ENCODE measurements around the gene NR3C2. TPM values are rescaled to one million over a fixed set of nuclear protein-coding genes. Genes with fewer than 3 reads are reported as not detected.

The NR3C2 gene
- total RNA-seq, 1 experiment from 2014 or later = 0.16 TPM

DNA sequence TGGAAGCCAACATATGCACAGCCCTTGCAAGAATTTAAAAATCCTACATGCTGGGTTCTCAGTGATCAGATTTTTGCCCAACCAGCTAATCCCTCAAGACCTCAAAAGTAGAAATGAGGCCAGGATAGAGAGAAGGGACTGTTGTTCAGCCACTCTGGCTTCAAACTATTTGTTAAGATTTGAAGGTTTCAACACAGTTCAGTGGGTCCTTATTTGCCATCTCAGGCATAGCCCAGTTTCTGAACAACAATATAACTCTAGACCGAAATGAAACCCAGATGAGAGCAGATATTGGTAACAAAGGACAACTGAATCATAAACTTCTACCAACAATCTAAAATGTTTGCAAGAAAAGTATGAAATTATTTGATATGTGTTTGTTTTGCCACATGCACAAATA lies 237.3 kb downstream of the NR3C2 start:
- Histone ChIP-seq H3K27me3 (replicated peaks; ENCODE audit: control insufficient read depth, insufficient read depth, low read length) (no peaks in the 10 kb centered on the region), H3K9me3 (no peaks in the 10 kb centered on the region), H3K4me1 (no peaks in the 10 kb centered on the region), H3K4me3 (ENCODE audit: low read depth, low read length) (no peak overlapping the region), H3K36me3 (ENCODE audit: control insufficient read depth, insufficient read depth, low read length) (no peaks in the 10 kb centered on the region)
- DNase-seq = no peak
- no peaks in the 10 kb centered on the region for H3K36me3 Mint-ChIP-seq (ENCODE audit: insufficient read depth, unreplicated experiment)
- TF ChIP-seq, protein P1, sequence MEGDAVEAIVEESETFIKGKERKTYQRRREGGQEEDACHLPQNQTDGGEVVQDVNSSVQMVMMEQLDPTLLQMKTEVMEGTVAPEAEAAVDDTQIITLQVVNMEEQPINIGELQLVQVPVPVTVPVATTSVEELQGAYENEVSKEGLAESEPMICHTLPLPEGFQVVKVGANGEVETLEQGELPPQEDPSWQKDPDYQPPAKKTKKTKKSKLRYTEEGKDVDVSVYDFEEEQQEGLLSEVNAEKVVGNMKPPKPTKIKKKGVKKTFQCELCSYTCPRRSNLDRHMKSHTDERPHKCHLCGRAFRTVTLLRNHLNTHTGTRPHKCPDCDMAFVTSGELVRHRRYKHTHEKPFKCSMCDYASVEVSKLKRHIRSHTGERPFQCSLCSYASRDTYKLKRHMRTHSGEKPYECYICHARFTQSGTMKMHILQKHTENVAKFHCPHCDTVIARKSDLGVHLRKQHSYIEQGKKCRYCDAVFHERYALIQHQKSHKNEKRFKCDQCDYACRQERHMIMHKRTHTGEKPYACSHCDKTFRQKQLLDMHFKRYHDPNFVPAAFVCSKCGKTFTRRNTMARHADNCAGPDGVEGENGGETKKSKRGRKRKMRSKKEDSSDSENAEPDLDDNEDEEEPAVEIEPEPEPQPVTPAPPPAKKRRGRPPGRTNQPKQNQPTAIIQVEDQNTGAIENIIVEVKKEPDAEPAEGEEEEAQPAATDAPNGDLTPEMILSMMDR (IDR thresholded peaks at IDR 0.05; ENCODE audit: insufficient read depth in 1 of 2, low read depth in 1 of 2, low read length in 1 of 2, severe bottlenecking in 1 of 2, unreplicated experiment in 1 of 2) = no peak
- BruUV-seq (replicated peaks) = no TSS peak
- ChIA-PET POLR2A (no interaction called here), CTCF (no interaction called here)
- intact Hi-C loops (cut with micrococcal nuclease; ENCODE audit: unreplicated experiment) = no loop called here
- no peak overlapping the region for H3K4me3 Mint-ChIP-seq (ENCODE audit: unreplicated experiment)
- H3K4me1 Mint-ChIP-seq (ENCODE audit: low read depth, unreplicated experiment) = no peaks in the 10 kb centered on the region
- H3K9me3 Mint-ChIP-seq (ENCODE audit: unreplicated experiment) = no peaks in the 10 kb centered on the region
- no peak overlapping the region for H3K27ac Mint-ChIP-seq (ENCODE audit: unreplicated experiment)
- H3K27me3 Mint-ChIP-seq (ENCODE audit: insufficient read depth, unreplicated experiment) = peaks cover 6% of the 10 kb centered on the region

DNA sequence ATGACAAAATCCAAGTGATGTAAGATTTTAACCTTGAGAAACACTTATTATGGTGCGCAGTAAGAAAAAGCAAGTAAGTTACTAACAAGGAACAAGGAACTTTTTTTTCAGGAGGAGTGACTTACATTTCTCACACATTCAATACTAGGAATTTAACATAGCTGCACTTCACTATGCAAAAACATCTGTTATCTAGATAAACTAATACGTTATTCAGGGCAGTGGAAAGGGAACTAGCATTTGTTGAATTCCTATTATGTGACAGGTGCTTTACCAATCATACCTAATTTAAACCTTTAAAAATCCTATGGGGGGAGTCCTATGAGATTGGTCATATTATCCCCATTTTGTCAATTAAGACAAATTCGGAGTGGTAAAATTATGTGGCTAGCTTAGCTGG lies 238.0 kb downstream of the NR3C2 start:
- ChIA-PET POLR2A (no interaction called here), CTCF (no interaction called here)
- DNase-seq = no peak
- Mint-ChIP-seq H3K4me3 (ENCODE audit: unreplicated experiment) (no peak overlapping the region), H3K9me3 (ENCODE audit: unreplicated experiment) (no peaks in the 10 kb centered on the region), H3K27ac (ENCODE audit: unreplicated experiment) (no peak overlapping the region), H3K4me1 (ENCODE audit: low read depth, unreplicated experiment) (no peaks in the 10 kb centered on the region), H3K36me3 (ENCODE audit: insufficient read depth, unreplicated experiment) (no peaks in the 10 kb centered on the region), H3K27me3 (ENCODE audit: insufficient read depth, unreplicated experiment) (peaks cover 6% of the 10 kb centered on the region)
- H3K36me3 ChIP-seq (ENCODE audit: control insufficient read depth, insufficient read depth, low read length) = no peaks in the 10 kb centered on the region
- H3K9me3 ChIP-seq = no peaks in the 10 kb centered on the region
- H3K4me3 ChIP-seq (ENCODE audit: low read depth, low read length) = no peak overlapping the region
- no TSS peak for BruUV-seq (replicated peaks)
- H3K4me1 ChIP-seq = no peaks in the 10 kb centered on the region
- TF ChIP-seq, protein P1 (IDR thresholded peaks at IDR 0.05; ENCODE audit: insufficient read depth in 1 of 2, low read depth in 1 of 2, low read length in 1 of 2, severe bottlenecking in 1 of 2, unreplicated experiment in 1 of 2) = no peak
- intact Hi-C loops (cut with micrococcal nuclease; ENCODE audit: unreplicated experiment) = no loop called here
- H3K27me3 ChIP-seq (replicated peaks; ENCODE audit: control insufficient read depth, insufficient read depth, low read length) = no peaks in the 10 kb centered on the region

- no peaks in the 10 kb centered on the region for H3K27me3 ChIP-seq (replicated peaks; ENCODE audit: control insufficient read depth, insufficient read depth, low read length)
- ChIA-PET POLR2A (no interaction called here), CTCF (no interaction called here)
- no peaks in the 10 kb centered on the region for H3K36me3 Mint-ChIP-seq (ENCODE audit: insufficient read depth, unreplicated experiment)
- intact Hi-C loops (cut with micrococcal nuclease; ENCODE audit: unreplicated experiment) = no loop called here
- H3K27me3 Mint-ChIP-seq (ENCODE audit: insufficient read depth, unreplicated experiment) = peaks cover 6% of the 10 kb centered on the region
- H3K9me3 ChIP-seq = no peaks in the 10 kb centered on the region
- BruUV-seq (replicated peaks) = no TSS peak
- no peaks in the 10 kb centered on the region for H3K9me3 Mint-ChIP-seq (ENCODE audit: unreplicated experiment)
- H3K4me1 ChIP-seq = no peaks in the 10 kb centered on the region
- TF ChIP-seq, protein P1 (IDR thresholded peaks at IDR 0.05; ENCODE audit: insufficient read depth in 1 of 2, low read depth in 1 of 2, low read length in 1 of 2, severe bottlenecking in 1 of 2, unreplicated experiment in 1 of 2) = no peak
- no peak overlapping the region for H3K4me3 ChIP-seq (ENCODE audit: low read depth, low read length)
- H3K27ac Mint-ChIP-seq (ENCODE audit: unreplicated experiment) = no peak overlapping the region
- H3K4me1 Mint-ChIP-seq (ENCODE audit: low read depth, unreplicated experiment) = no peaks in the 10 kb centered on the region
- H3K36me3 ChIP-seq (ENCODE audit: control insufficient read depth, insufficient read depth, low read length) = no peaks in the 10 kb centered on the region
- no peak overlapping the region for H3K4me3 Mint-ChIP-seq (ENCODE audit: unreplicated experiment)
- DNase-seq = peak in 1 of 2 experiments; percentile 1
Observed at GRCh38 chr4:148203056-148203898, 238.9 kb downstream of the NR3C2 start.
